Stomach (tissue), 9 donors: ENCODE measurements around the gene ID4. TPM values are rescaled to one million over a fixed set of nuclear protein-coding genes. Genes with fewer than 3 reads are reported as not detected.

Experiments
- DNase-seq, 2 donors: peaks; one replicate each; pipeline versions ENCODE4 v3.0.0 to v3.0.0-alpha.2; 2013 to 2019
- H3K27ac ChIP-seq, 5 donors: fragments of 200-600 bp in 4 of 5; sonication (generic) in 4 of 5; one replicate each; pipeline ENCODE4 v1.5.1; 2013 to 2019; ENCODE audit warnings: mild to moderate bottlenecking in 1 of 5, moderate library complexity in 1 of 5
- H3K27me3 ChIP-seq, 3 donors: fragments of 200-600 bp; sonication (generic); one replicate each; pipeline ENCODE4 v1.5.1; 2017 to 2019; ENCODE audit warnings: mixed run types in 1 of 3
- H3K36me3 ChIP-seq, 4 donors: fragments of 200-600 bp; sonication (generic); 1 replicate in 3 of 4; 2 replicates in 1 of 4; pipeline ENCODE4 v1.5.1; 2016 to 2019
- H3K4me1 ChIP-seq, 4 donors: fragments of 200-600 bp; sonication (generic); one replicate each; pipeline ENCODE4 v1.5.1; 2016 to 2019
- H3K4me3 ChIP-seq, 4 donors: fragments of 200-600 bp; sonication (generic) in 3 of 4; one replicate each; pipeline ENCODE4 v1.5.1; 2016 to 2019; ENCODE audit warnings: mild to moderate bottlenecking in 1 of 4
- H3K9me3 ChIP-seq, 4 donors: fragments of 200-600 bp; sonication (generic); one replicate each; pipeline ENCODE4 v1.5.1; 2016 to 2019
- CTCF ChIP-seq, 7 experiments: fragments of 450-650 bp in 4 of 7; fragments of 200-600 bp in 3 of 7; sonication (generic) in 3 of 7; IDR thresholded peaks; one replicate each; pipeline ENCODE4 v1.5.1; 2016 to 2019; ENCODE audit warnings: antibody characterized with exemption in 7 of 7, control low read depth in 2 of 7, mild to moderate bottlenecking in 1 of 7
- EP300 ChIP-seq: sonication (generic); formaldehyde crosslinking; IDR thresholded peaks from one replicate; pipeline ENCODE4 v1.6.1; 2017; ENCODE audit warnings: antibody characterized with exemption
- POLR2A ChIP-seq, 4 donors: fragments of 450-650 bp; IDR thresholded peaks; one replicate each; pipeline ENCODE4 v1.6.1; 2016; ENCODE audit warnings: antibody characterized with exemption in 4 of 4, control low read depth in 2 of 4, mild to moderate bottlenecking in 1 of 4, moderate library complexity in 1 of 4
- POLR2AphosphoS5 ChIP-seq, 3 donors: sonication (generic); formaldehyde crosslinking; IDR thresholded peaks; one replicate each; pipeline ENCODE4 v1.6.1; 2016; ENCODE audit warnings: antibody characterized with exemption in 3 of 3
- WGBS, 5 donors: extraction: QIAGEN DNeasy Blood & Tissue Kit in 3 of 5; methylation state at CpG; one replicate each; pipeline versions ENCODE4 v1.1.5 to v1.1.7; 2013 to 2018; 5-methylcytosine and 5-hydroxymethylcytosine counted together
- intact Hi-C: fragments of 100-400 bp; cut with DNase I; formaldehyde crosslinking; loops from one replicate; pipeline ENCODE4 v1.15.1; 2023; ENCODE audit warnings: low total_unique reads
- polyA plus RNA-seq, 3 donors: library from polyadenylated mRNA; stranded (reverse); fragments of 200-250 nt; gene quantifications; one replicate each; pipeline ENCODE4 v1.2.3, GENCODE V29; 2013
- total RNA-seq, 5 donors: library from RNA; depleted of rRNA; stranded (reverse); fragments of >200 nt; gene quantifications; one replicate each; pipeline versions ENCODE4 v1.1.0 to v1.2.3, GENCODE V29; 2014 to 2016
- donor health status: healthy with polysubstance abuse.
- donor health status: Bipolar disorder and iron deficiency.
- donor health status: healthy.

The ID4 gene
- total and polyA plus RNA-seq, 8 donors = 5.3 to 86.5 (median 18.8) TPM; not detected in 1

GRCh38 chr6:19812512-19813119, 24.6 kb upstream of the ID4 start:
- H3K27ac ChIP-seq = no peak overlapping the region
- H3K4me3 ChIP-seq = no peak overlapping the region
- WGBS, 5 donors = 41 to 56% (median 45%) methylated on average over 6 of the region's 6 CpGs
- H3K9me3 ChIP-seq = no peaks in the 10 kb centered on the region
- H3K27me3 ChIP-seq = peaks cover 0 to 8% (median 0%) of the 10 kb centered on the region in 3 donors
- intact Hi-C loops = no loop called here
- H3K36me3 ChIP-seq = no peaks in the 10 kb centered on the region
- DNase-seq = peak in 1 of 2 donors; percentile 62
- no peaks in the 10 kb centered on the region for H3K4me1 ChIP-seq
- no peak for TF ChIP-seq POLR2A (IDR thresholded peaks at IDR 0.05)
- TF ChIP-seq CTCF (IDR thresholded peaks at IDR 0.05) = peak in 5 of 7 experiments; percentile 16 to 61 (median 56)

- no peaks in the 10 kb centered on the region for H3K9me3 ChIP-seq
- no peak for DNase-seq
- H3K4me3 ChIP-seq = no peak overlapping the region
- no peak overlapping the region for H3K27ac ChIP-seq
- intact Hi-C loops = no loop called here
- TF ChIP-seq EP300 = no peak
- no peak for TF ChIP-seq POLR2AphosphoS5 (IDR thresholded peaks at IDR 0.05)
- TF ChIP-seq CTCF (IDR thresholded peaks at IDR 0.05) = no peak
- TF ChIP-seq POLR2A (IDR thresholded peaks at IDR 0.05) = no peak
- no peaks in the 10 kb centered on the region for H3K4me1 ChIP-seq
- H3K27me3 ChIP-seq = no peaks in the 10 kb centered on the region
- no peaks in the 10 kb centered on the region for H3K36me3 ChIP-seq
- 73 to 85% (median 83%) methylated on average over 2 of the region's 2 CpGs for WGBS, 5 donors
These were observed 18.4 kb upstream of the ID4 start for GRCh38 chr6:19818805-19819204.

- intact Hi-C loops = no loop called here
- 75 to 83% (median 81%) methylated on average over 6 of the region's 6 CpGs for WGBS, 5 donors
- H3K27me3 ChIP-seq = no peaks in the 10 kb centered on the region
- H3K9me3 ChIP-seq = peaks cover 0 to 3% (median 0%) of the 10 kb centered on the region in 4 donors
- no peak overlapping the region for H3K4me3 ChIP-seq
- no peak overlapping the region for H3K27ac ChIP-seq
- TF ChIP-seq CTCF (IDR thresholded peaks at IDR 0.05) (no peak), EP300 (no peak), POLR2AphosphoS5 (IDR thresholded peaks at IDR 0.05) (no peak), POLR2A (IDR thresholded peaks at IDR 0.05) (no peak)
- peak in 1 of 2 donors; percentile 28 for DNase-seq
- H3K4me1 ChIP-seq = no peaks in the 10 kb centered on the region
- H3K36me3 ChIP-seq = no peaks in the 10 kb centered on the region
These were observed 12.9 kb upstream of the ID4 start for GRCh38 chr6:19824058-19824807.

GRCh38 chr6:19827247-19827646, 9.9 kb upstream of the ID4 start:
- Histone ChIP-seq H3K27ac (no peak overlapping the region), H3K27me3 (no peaks in the 10 kb centered on the region), H3K36me3 (no peaks in the 10 kb centered on the region), H3K4me3 (no peak overlapping the region), H3K9me3 (peaks cover 0 to 3% (median 0%) of the 10 kb centered on the region in 4 donors), H3K4me1 (no peaks in the 10 kb centered on the region)
- 89 to 96% (median 93%) methylated on average over 5 of the region's 5 CpGs for WGBS, 5 donors
- no peak for TF ChIP-seq CTCF (IDR thresholded peaks at IDR 0.05)
- TF ChIP-seq POLR2A (IDR thresholded peaks at IDR 0.05) = no peak
- no peak for TF ChIP-seq POLR2AphosphoS5 (IDR thresholded peaks at IDR 0.05)
- no peak for TF ChIP-seq EP300
- intact Hi-C loops = no loop called here
- no peak for DNase-seq
